IMR-90 (cell line): ENCODE results near the gene RASL10B. TPM values are rescaled to one million over a fixed set of nuclear protein-coding genes. Genes with fewer than 3 reads are reported as not detected.

Source experiments
- ATAC-seq: fragments of 200-7000 bp; cut with Tn5 transposase; 2 replicates; pipeline ENCODE4 v1.9.1; 2020; ENCODE audit warnings: low read depth, mild to moderate bottlenecking, moderate library complexity
- BruUV-seq: library from RNA; stranded (reverse); fragments of 400-500 nt; replicated peaks from 2 replicates; lab custom pipeline; 2021; lab: Mats Ljungman, UMichigan
- CTCF ChIA-PET: fragments of 300-600 bp; formaldehyde crosslinking; extraction: SDS; loops from one replicate; lab custom pipeline; 2021; ENCODE audit warnings: antibody characterized with exemption; lab: Yijun Ruan, JAX
- POLR2A ChIA-PET: fragments of 300-600 bp; sonication (Branson Sonifier 250); formaldehyde crosslinking; loops from one replicate; lab custom pipeline; 2022; ENCODE audit warnings: antibody characterized with exemption; ENCODE audit not compliant: unreplicated experiment; lab: Charles Lee
- DNase-seq: peaks from one replicate; pipeline ENCODE4 v3.0.0; 2013
- H2AFZ ChIP-seq: replicated peaks from 2 replicates; pipeline ENCODE3; 2013; ENCODE audit warnings: low read length, mild to moderate bottlenecking; ENCODE audit not compliant: poor library complexity
- H2AK5ac ChIP-seq: 2 replicates; pipeline ENCODE4 v1.6.1; 2013; ENCODE audit warnings: low read depth, low read length, inconsistent platforms
- H2AK9ac ChIP-seq: replicated peaks from 2 replicates; pipeline ENCODE3; 2013; ENCODE audit warnings: mild to moderate bottlenecking, low read depth, low read length, moderate library complexity; ENCODE audit not compliant: poor library complexity
- H2BK120ac ChIP-seq: 2 replicates; pipeline ENCODE4 v1.6.1; 2013; ENCODE audit warnings: low read depth, low read length, inconsistent platforms
- H2BK15ac ChIP-seq: 3 replicates; pipeline ENCODE4 v1.6.1; 2013; ENCODE audit warnings: low read depth, low read length, inconsistent platforms
- H2BK20ac ChIP-seq: 2 replicates; pipeline ENCODE4 v1.6.1; 2013; ENCODE audit warnings: low read depth, mild to moderate bottlenecking, inconsistent platforms, low read length, moderate library complexity
- H2BK5ac ChIP-seq: 2 replicates; pipeline ENCODE4 v1.6.1; 2013; ENCODE audit warnings: mild to moderate bottlenecking, low read depth, low read length, inconsistent platforms; ENCODE audit not compliant: poor library complexity, severe bottlenecking
- H3K14ac ChIP-seq: replicated peaks from 2 replicates; pipeline ENCODE4 v1.6.1; 2013; ENCODE audit warnings: low read depth, low read length, inconsistent platforms
- H3K18ac ChIP-seq: 2 replicates; pipeline ENCODE4 v1.6.1; 2013; ENCODE audit warnings: low read depth, low read length, control low read depth
- H3K23ac ChIP-seq: 2 replicates; pipeline ENCODE4 v1.6.1; 2013; ENCODE audit warnings: low read depth, low read length, inconsistent platforms
- H3K27ac ChIP-seq: 2 replicates; pipeline ENCODE4 v1.5.1; 2013; ENCODE audit warnings: mild to moderate bottlenecking, control low read depth, low read length; ENCODE audit not compliant: insufficient read depth
- H3K27me3 ChIP-seq: 2 replicates; pipeline ENCODE4 v1.6.1; 2013; ENCODE audit warnings: low read length; ENCODE audit not compliant: control insufficient read depth, insufficient read depth
- H3K36me3 ChIP-seq: 2 replicates; pipeline ENCODE4 v1.6.1; 2013; ENCODE audit warnings: low read length, mixed read lengths; ENCODE audit not compliant: control insufficient read depth, insufficient read depth
- H3K4ac ChIP-seq: 2 replicates; pipeline ENCODE4 v1.6.1; 2013; ENCODE audit warnings: low read depth, low read length, inconsistent platforms
- H3K4me1 ChIP-seq: 2 replicates; pipeline ENCODE4 v1.6.1; 2013; ENCODE audit warnings: low read length, mixed read lengths; ENCODE audit not compliant: control insufficient read depth, insufficient read depth
- H3K4me2 ChIP-seq: 2 replicates; pipeline ENCODE4 v1.6.1; 2013; ENCODE audit warnings: low read depth, mild to moderate bottlenecking, control low read depth, low read length, moderate library complexity
- H3K4me3 ChIP-seq: 2 replicates; pipeline ENCODE4 v1.5.1; 2013; ENCODE audit warnings: low read depth, mild to moderate bottlenecking, control low read depth, low read length, moderate library complexity; ENCODE audit not compliant: insufficient read depth
- H3K56ac ChIP-seq: 2 replicates; pipeline ENCODE4 v1.6.1; 2013; ENCODE audit warnings: low read length, inconsistent platforms; ENCODE audit not compliant: insufficient read depth; ENCODE audit errors: extremely low read depth
- H3K79me1 ChIP-seq, 2 experiments: 2 replicates each; pipeline ENCODE4 v1.6.1; 2013; ENCODE audit warnings: low read length in 2 of 2, inconsistent platforms in 1 of 2, low read depth in 1 of 2
- H3K9ac ChIP-seq: 2 replicates; pipeline ENCODE4 v1.6.1; 2013; ENCODE audit warnings: low read depth, low read length, control low read depth
- H3K9me1 ChIP-seq: 2 replicates; pipeline ENCODE4 v1.6.1; 2013; ENCODE audit warnings: low read length, inconsistent platforms; ENCODE audit not compliant: insufficient read depth
- H3K9me3 ChIP-seq: 2 replicates; pipeline ENCODE4 v1.6.1; 2013; ENCODE audit warnings: low read length; ENCODE audit not compliant: control insufficient read depth, insufficient read depth
- H4K20me1 ChIP-seq: 2 replicates; pipeline ENCODE4 v1.6.1; 2013; ENCODE audit warnings: low read length, inconsistent platforms; ENCODE audit not compliant: insufficient read depth
- H4K5ac ChIP-seq: 2 replicates; pipeline ENCODE4 v1.6.1; 2013; ENCODE audit warnings: mild to moderate bottlenecking, low read depth, low read length, control low read depth
- H4K8ac ChIP-seq, 2 experiments: 2 replicates each; pipeline ENCODE4 v1.6.1; 2013; ENCODE audit warnings: low read depth in 2 of 2, low read length in 2 of 2, control low read depth in 1 of 2, inconsistent platforms in 1 of 2
- H4K91ac ChIP-seq: 2 replicates; pipeline ENCODE4 v1.6.1; 2013; ENCODE audit warnings: low read depth, low read length, inconsistent platforms; ENCODE audit not compliant: insufficient read depth
- BHLHE40 ChIP-seq: fragments of 150-350 bp; IDR thresholded peaks from 2 replicates; pipeline ENCODE4 v1.6.1; 2016; ENCODE audit warnings: mild to moderate bottlenecking, low read depth, low read length
- CEBPB ChIP-seq: IDR thresholded peaks from 2 replicates; pipeline ENCODE4 v1.6.1; 2012; ENCODE audit warnings: low read depth, low read length, improper control_type of control experiment
- CHD1 ChIP-seq: IDR thresholded peaks from 2 replicates; pipeline ENCODE4 v1.6.1; 2012; ENCODE audit warnings: low read depth, low read length, improper control_type of control experiment
- FOS ChIP-seq: fragments of 150-350 bp; IDR thresholded peaks from 2 replicates; pipeline ENCODE4 v1.6.1; 2016; ENCODE audit warnings: low read depth, low read length
- MAFK ChIP-seq: IDR thresholded peaks from 2 replicates; pipeline ENCODE4 v1.6.1; 2012; ENCODE audit warnings: low read depth, low read length, improper control_type of control experiment
- MAZ ChIP-seq: IDR thresholded peaks from 2 replicates; pipeline ENCODE4 v1.6.1; 2012; ENCODE audit warnings: low read depth, mild to moderate bottlenecking, low read length, improper control_type of control experiment, moderate library complexity, borderline replicate concordance
- MXI1 ChIP-seq: IDR thresholded peaks from 2 replicates; pipeline ENCODE4 v1.6.1; 2012; ENCODE audit warnings: low read depth, mild to moderate bottlenecking, low read length, moderate library complexity, borderline replicate concordance
- NFE2L2 ChIP-seq: fragments of 150-350 bp; IDR thresholded peaks from 2 replicates; pipeline ENCODE4 v1.6.1; 2016; ENCODE audit warnings: low read depth, mild to moderate bottlenecking, low read length
- POLR2A ChIP-seq: IDR thresholded peaks from 2 replicates; pipeline ENCODE4 v1.6.1; 2012; ENCODE audit warnings: mild to moderate bottlenecking, low read depth, low read length
- RAD21 ChIP-seq: IDR thresholded peaks from 2 replicates; pipeline ENCODE4 v1.6.1; 2012; ENCODE audit warnings: low read length, improper control_type of control experiment
- RCOR1 ChIP-seq: IDR thresholded peaks from 2 replicates; pipeline ENCODE4 v1.6.1; 2012; ENCODE audit warnings: mild to moderate bottlenecking, low read length, improper control_type of control experiment; ENCODE audit not compliant: insufficient replicate concordance
- RFX5 ChIP-seq: IDR thresholded peaks from 2 replicates; pipeline ENCODE4 v1.8.0; 2012; ENCODE audit warnings: low read depth, mild to moderate bottlenecking, low read length, moderate library complexity
- SMC3 ChIP-seq: fragments of 150-350 bp; IDR thresholded peaks from 2 replicates; pipeline ENCODE4 v1.6.1; 2016; ENCODE audit warnings: low read depth, mild to moderate bottlenecking, antibody characterized with exemption, low read length, moderate library complexity
- WGBS, 2 experiments: methylation state at CpG; one replicate each; pipeline versions ENCODE4 v1.1.5 to v1.1.7; 2013; ENCODE audit warnings: missing lambda C conversion rate in 2 of 2; ENCODE audit not compliant: insufficient read length in 1 of 2; ENCODE audit errors: extremely low coverage in 2 of 2; 5-methylcytosine and 5-hydroxymethylcytosine counted together
- dilution Hi-C: fragments of 300-500 bp; cut with HindIII; formaldehyde crosslinking; loops from one replicate; pipeline ENCODE4 v1.14.3; 2018; ENCODE audit warnings: low sequenced_read_pairs; ENCODE audit not compliant: unreplicated experiment
- in situ Hi-C: fragments of 300-500 bp; cut with MboI; formaldehyde crosslinking; loops from 3 replicates; pipeline ENCODE4 v1.14.3; 2019; ENCODE audit warnings: low sequenced_read_pairs, inconsistent platforms, mixed read lengths
- intact Hi-C: fragments of 100-400 bp; cut with micrococcal nuclease; formaldehyde crosslinking; loops from 2 replicates; pipeline ENCODE4 v1.10.0; 2022
- polyA plus RNA-seq, 3 experiments: library from polyadenylated mRNA; depleted of rRNA; stranded (reverse); fragments of >200 nt; gene quantifications; 2 replicates each; pipeline ENCODE4 v1.2.3, GENCODE V29; 2012; ENCODE audit warnings: low replicate concordance in 1 of 3
- total RNA-seq: library from RNA; depleted of rRNA; stranded (reverse); fragments of >200 nt; gene quantifications from 2 replicates; pipeline ENCODE4 v1.2.3, GENCODE V29; 2012
- TF ChIP-seq, protein P1 (sequence below): fragments of 150-350 bp; IDR thresholded peaks from 2 replicates; pipeline ENCODE4 v1.6.1; 2017; ENCODE audit warnings: mild to moderate bottlenecking, antibody characterized with exemption, low read length, low read depth
- TF ChIP-seq, protein P2 (sequence below): fragments of 150-350 bp; IDR thresholded peaks from 2 replicates; pipeline ENCODE4 v1.6.1; 2016; ENCODE audit warnings: low read depth, mild to moderate bottlenecking, low read length, moderate library complexity, borderline replicate concordance

RASL10B gene
- total and polyA plus RNA-seq, 2 of the 4 experiments (the other 2 are of a cell fraction), result 4.1 to 4.7 TPM

DNA sequence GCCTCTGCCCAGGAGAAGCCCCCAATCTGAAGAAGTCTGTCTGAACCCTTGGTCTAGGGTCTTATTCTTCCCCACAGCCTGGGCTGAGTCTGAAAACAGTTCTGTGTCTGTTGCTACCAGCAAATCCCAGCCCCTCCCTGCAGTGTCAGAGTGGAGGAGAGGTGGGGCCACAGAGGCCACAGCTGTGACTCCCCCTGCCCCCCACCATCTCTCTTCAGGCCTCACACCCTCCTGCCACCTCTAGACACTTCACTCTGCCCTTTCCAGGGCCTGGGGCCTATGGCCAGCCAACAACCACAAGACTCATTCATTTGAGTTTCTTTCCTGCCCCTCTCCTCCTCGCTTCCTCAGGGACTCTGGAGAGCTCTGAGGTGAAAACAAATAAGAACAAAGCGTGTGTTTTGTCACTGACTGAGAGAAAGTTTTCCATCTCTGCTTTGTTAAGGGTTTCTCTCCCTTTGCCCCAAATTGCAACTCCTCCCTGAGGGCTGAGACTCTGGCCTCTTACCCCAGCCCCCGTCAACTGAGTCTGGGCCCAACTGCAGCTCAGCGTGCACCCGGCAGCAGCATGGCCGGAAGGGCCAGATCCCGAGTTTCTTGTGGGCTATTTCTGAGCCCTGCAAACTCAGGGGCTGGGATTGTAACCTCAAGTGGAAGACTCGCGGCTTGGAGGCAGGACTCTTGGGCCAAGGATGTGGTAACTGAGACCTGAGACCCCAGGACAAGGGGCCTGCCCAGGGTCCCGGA is 42.4 kb downstream of the RASL10B start:
- no peak for DNase-seq
- Histone ChIP-seq H4K91ac (no peak overlapping the region), H2BK120ac (no peak overlapping the region), H3K36me3 (no peaks in the 10 kb centered on the region), H3K4me2 (no peak overlapping the region), H3K14ac (no peak overlapping the region), H3K18ac (no peak overlapping the region), H3K4me1 (peaks cover 24% of the 10 kb centered on the region), H3K23ac (no peak overlapping the region), H2AK5ac (no peak overlapping the region), H3K79me1 (no peaks in the 10 kb centered on the region), H3K27me3 (peaks cover 26% of the 10 kb centered on the region), H3K4me3 (no peak overlapping the region), H4K20me1 (no peaks in the 10 kb centered on the region), H4K5ac (no peak overlapping the region), H2AFZ (no peak overlapping the region), H2BK15ac (no peak overlapping the region; the same call in 2 of the 3 replicates), H2BK20ac (no peak overlapping the region), H3K27ac (no peak overlapping the region), H2AK9ac (no peak overlapping the region), H4K8ac (no peak overlapping the region), H3K9ac (no peak overlapping the region), H3K56ac (no peak overlapping the region), H2BK5ac (no peak overlapping the region), H3K4ac (no peak overlapping the region; the same call in 1 of the 2 replicates), H3K9me1 (peaks cover 10% of the 10 kb centered on the region; the same call in 1 of the 2 replicates), H3K9me3 (no peaks in the 10 kb centered on the region)
- BruUV-seq, result no TSS peak
- 52% methylated on average over 4 of the region's 10 CpGs; no CpG with 5 or more reads in 1 of the 2 experiments for WGBS, 2 experiments
- intact Hi-C loops, result no loop called here
- CTCF ChIA-PET, result interaction anchor here (2.1 kb wide), 1 partner anchor 10 kb away, joined by 7 read pairs; no protein-coding TSS in a partner anchor
- dilution Hi-C loops, result no loop called here
- no peak for ATAC-seq
- in situ Hi-C loops, result no loop called here
- POLR2A ChIA-PET, result no interaction called here
- TF ChIP-seq RFX5 (no peak), NFE2L2 (no peak), MXI1 (no peak), MAZ (no peak), MAFK (no peak), BHLHE40 (no peak), RCOR1 (no peak), CHD1 (no peak), RAD21 (no peak), CEBPB (no peak), FOS (no peak), POLR2A (no peak), SMC3 (no peak)
- TF ChIP-seq, protein P1, sequence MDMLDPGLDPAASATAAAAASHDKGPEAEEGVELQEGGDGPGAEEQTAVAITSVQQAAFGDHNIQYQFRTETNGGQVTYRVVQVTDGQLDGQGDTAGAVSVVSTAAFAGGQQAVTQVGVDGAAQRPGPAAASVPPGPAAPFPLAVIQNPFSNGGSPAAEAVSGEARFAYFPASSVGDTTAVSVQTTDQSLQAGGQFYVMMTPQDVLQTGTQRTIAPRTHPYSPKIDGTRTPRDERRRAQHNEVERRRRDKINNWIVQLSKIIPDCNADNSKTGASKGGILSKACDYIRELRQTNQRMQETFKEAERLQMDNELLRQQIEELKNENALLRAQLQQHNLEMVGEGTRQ, result no peak
- TF ChIP-seq, protein P2, sequence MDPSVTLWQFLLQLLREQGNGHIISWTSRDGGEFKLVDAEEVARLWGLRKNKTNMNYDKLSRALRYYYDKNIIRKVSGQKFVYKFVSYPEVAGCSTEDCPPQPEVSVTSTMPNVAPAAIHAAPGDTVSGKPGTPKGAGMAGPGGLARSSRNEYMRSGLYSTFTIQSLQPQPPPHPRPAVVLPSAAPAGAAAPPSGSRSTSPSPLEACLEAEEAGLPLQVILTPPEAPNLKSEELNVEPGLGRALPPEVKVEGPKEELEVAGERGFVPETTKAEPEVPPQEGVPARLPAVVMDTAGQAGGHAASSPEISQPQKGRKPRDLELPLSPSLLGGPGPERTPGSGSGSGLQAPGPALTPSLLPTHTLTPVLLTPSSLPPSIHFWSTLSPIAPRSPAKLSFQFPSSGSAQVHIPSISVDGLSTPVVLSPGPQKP, result no peak
